ENCODE results near the gene MDH2. TPM values are rescaled to one million over a fixed set of nuclear protein-coding genes. Genes with fewer than 3 reads are reported as not detected.
"Not testable (repeated sequence)": the region's sequence is repeated elsewhere in the genome, so short reads cannot be mapped to it uniquely, and the experiment has no call there.

MDH2 gene
- total RNA-seq, 4 donors from 2014 or later: 89.3 to 121 (median 110) TPM

GRCh38 chr7:76020031-76020714, 27.7 kb upstream of the MDH2 start:
- 29 to 45% methylated on average over 4 to 6 of the region's 6 CpGs for WGBS, 2 donors
- peak; percentile 48 to 95 for DNase-seq (ENCODE audit: low spot score in 2 of 2)
- intact Hi-C loops (cut with DNase I; ENCODE audit: low total_unique reads): no loop called here
- H3K4me3 ChIP-seq (ENCODE audit: low read depth, poor library complexity, severe bottlenecking): no peak overlapping the region
- no peak for TF ChIP-seq POLR2A (IDR thresholded peaks at IDR 0.05)
- TF ChIP-seq, protein P1, sequence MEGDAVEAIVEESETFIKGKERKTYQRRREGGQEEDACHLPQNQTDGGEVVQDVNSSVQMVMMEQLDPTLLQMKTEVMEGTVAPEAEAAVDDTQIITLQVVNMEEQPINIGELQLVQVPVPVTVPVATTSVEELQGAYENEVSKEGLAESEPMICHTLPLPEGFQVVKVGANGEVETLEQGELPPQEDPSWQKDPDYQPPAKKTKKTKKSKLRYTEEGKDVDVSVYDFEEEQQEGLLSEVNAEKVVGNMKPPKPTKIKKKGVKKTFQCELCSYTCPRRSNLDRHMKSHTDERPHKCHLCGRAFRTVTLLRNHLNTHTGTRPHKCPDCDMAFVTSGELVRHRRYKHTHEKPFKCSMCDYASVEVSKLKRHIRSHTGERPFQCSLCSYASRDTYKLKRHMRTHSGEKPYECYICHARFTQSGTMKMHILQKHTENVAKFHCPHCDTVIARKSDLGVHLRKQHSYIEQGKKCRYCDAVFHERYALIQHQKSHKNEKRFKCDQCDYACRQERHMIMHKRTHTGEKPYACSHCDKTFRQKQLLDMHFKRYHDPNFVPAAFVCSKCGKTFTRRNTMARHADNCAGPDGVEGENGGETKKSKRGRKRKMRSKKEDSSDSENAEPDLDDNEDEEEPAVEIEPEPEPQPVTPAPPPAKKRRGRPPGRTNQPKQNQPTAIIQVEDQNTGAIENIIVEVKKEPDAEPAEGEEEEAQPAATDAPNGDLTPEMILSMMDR (IDR thresholded peaks at IDR 0.05): peak in 1 of 3 donors; percentile 80

DNA sequence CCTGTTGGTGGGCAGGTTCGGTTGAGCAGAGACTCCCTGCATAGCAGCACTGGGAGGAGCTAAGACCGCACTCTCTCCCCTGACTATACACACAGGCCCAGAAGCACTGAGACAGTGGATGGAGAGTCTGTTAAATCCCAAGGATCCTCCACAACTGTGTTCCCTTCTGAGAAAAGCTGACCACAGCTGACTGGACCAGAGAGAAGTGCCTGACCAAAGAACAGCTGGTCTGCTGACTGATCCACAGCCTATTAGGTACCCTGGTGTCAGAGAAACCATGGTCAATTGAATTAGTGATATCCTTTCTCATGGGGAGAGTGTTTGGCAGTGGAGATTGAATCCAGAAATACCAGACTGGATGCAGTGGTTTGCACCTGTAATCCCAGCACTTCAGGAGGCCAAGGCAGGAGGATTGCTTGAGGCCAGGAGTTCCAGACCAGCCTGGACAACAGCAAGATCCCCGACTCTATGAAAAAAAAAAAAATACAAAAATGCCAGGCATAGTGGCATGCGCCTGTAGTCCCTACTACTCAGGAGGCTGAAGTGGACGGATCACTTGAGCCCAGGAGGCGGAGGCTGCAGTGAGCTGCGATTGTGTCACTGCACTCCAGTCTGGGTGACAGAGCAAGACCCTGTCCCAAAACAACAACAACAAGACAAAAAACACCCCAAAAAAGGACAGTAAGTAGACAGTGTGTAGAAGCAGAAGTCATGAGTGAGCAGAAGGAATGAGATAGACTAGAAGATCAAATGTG, 25.7 kb upstream of the MDH2 start:
- TF ChIP-seq, protein P1 (IDR thresholded peaks at IDR 0.05): no peak
- TF ChIP-seq POLR2A (IDR thresholded peaks at IDR 0.05): no peak
- WGBS, 2 donors: 94 to 97% methylated on average over 7 of the region's 7 CpGs
- no peak overlapping the region for H3K4me3 ChIP-seq (ENCODE audit: low read depth, poor library complexity, severe bottlenecking)
- no peak for DNase-seq (ENCODE audit: low spot score in 2 of 2)
- intact Hi-C loops (cut with DNase I; ENCODE audit: low total_unique reads): no loop called here

GRCh38 chr7:76023002-76023401, 24.9 kb upstream of the MDH2 start:
- 44 to 53% methylated on average over 4 of the region's 4 CpGs for WGBS, 2 donors
- DNase-seq (ENCODE audit: low spot score in 2 of 2): peak in 1 of 2 donors; percentile 30
- no peak overlapping the region for H3K4me3 ChIP-seq (ENCODE audit: low read depth, poor library complexity, severe bottlenecking)
- intact Hi-C loops (cut with DNase I; ENCODE audit: low total_unique reads): no loop called here
- TF ChIP-seq, protein P1 (IDR thresholded peaks at IDR 0.05): no peak
- TF ChIP-seq POLR2A (IDR thresholded peaks at IDR 0.05): no peak

DNA sequence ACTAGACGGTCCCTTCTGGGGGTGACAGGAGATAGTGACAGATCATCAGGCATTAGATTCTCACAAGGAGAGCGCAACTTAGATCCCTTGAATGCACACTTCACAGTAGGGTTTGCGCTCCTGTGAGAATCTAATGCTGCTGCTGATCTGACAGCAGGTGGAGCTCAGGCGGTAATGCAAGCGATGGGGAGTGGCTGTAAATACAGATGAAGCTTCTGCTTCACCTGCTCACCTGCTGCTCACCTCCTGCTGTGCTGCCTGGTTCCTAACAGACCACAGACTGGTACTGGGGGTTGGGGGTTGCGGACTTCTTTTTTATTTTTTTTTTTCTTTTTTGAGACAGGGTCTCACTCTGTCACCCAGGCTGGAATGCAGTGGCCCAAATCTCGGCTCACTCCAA, 18.2 kb upstream of the MDH2 start:
- intact Hi-C loops (cut with DNase I; ENCODE audit: low total_unique reads): not testable (repeated sequence)

DNA sequence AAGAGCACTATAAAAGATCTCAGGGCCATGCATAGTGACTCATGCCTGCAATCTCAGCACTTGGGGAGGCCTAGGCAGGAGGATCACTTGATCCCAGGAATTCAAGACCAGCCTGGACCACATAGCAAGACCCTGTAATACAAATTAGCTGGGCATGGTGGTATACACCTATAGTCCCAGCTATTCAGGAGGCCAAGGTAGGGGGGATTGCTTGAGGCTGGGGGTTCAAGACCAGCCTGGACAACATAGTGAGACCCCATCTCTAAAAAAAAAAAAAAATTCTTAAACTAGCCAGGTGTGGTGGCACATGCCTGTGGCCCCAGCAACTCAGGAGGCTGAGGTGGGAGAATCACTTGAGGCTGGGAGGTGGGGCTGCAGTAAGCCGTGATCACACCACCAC, 15.9 kb upstream of the MDH2 start:
- DNase-seq (ENCODE audit: low spot score in 2 of 2): no peak
- TF ChIP-seq POLR2A (IDR thresholded peaks at IDR 0.05): no peak
- TF ChIP-seq, protein P1 (IDR thresholded peaks at IDR 0.05): no peak
- 88 to 100% methylated on average over 1 of the region's 1 CpG for WGBS, 2 donors
- no peak overlapping the region for H3K4me3 ChIP-seq (ENCODE audit: low read depth, poor library complexity, severe bottlenecking)
- intact Hi-C loops (cut with DNase I; ENCODE audit: low total_unique reads): no loop called here

More for the DNA sequence above, 18.2 kb upstream of the MDH2 start:
- not testable (repeated sequence) for H3K4me3 ChIP-seq (ENCODE audit: low read depth, poor library complexity, severe bottlenecking); DNase-seq (ENCODE audit: low spot score in 2 of 2)
- 91 to 93% methylated on average over 7 of the region's 7 CpGs for WGBS, 2 donors

DNA sequence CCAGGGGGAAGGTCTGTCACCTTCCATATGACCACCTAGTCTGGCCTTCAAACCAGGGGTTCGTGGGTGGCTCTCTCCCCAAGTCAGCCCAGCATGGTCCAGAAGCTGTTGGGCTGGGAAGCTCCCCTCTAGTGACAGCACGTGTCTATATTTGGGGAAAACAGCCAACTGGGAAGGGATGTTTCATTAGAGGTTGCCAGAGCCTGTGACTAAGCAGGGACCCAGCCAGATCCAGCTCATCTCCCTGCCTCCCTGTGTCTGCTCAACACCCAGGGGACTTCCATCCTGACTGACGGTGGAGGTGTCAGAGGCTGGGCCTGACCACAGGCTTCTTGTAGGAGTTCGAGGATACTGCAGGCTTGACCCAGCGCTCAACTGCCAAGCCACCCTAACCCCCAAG, 10.6 kb upstream of the MDH2 start:
- DNase-seq (ENCODE audit: low spot score in 2 of 2): peak in 1 of 2 donors; percentile 59
- WGBS, 2 donors: 48 to 55% methylated on average over 5 of the region's 5 CpGs
- intact Hi-C loops (cut with DNase I; ENCODE audit: low total_unique reads): no loop called here
- H3K4me3 ChIP-seq (ENCODE audit: low read depth, poor library complexity, severe bottlenecking): no peak overlapping the region
- TF ChIP-seq, protein P1 (IDR thresholded peaks at IDR 0.05): no peak
- TF ChIP-seq POLR2A (IDR thresholded peaks at IDR 0.05): no peak
